GM12891 (cell line): ENCODE results near the gene SULT1A1. TPM values are rescaled to one million over a fixed set of nuclear protein-coding genes. Genes with fewer than 3 reads are reported as not detected.
A peak's percentile ranks its signal among the peaks of the same experiment; 100 is the strongest.
"Not testable (repeated sequence)": the region's sequence is repeated elsewhere in the genome, so short reads cannot be mapped to it uniquely, and the experiment has no call there.

Source experiments
- DNase-seq: peaks from one replicate; pipeline ENCODE4 v3.0.0; 2011; ENCODE audit warnings: low spot score; ENCODE audit not compliant: insufficient read length
- FAIRE-seq: peaks from 2 replicates; lab custom pipeline; 2011; peaks lifted over from hg19 to GRCh38; lab: Jason Lieb, UNC
- PAX5 ChIP-seq: IDR thresholded peaks from 2 replicates; pipeline ENCODE4 v1.6.1; 2011; ENCODE audit warnings: low read length, moderate library complexity, mild to moderate bottlenecking; ENCODE audit not compliant: insufficient read depth, severe bottlenecking
- POLR2A ChIP-seq: IDR thresholded peaks from 2 replicates; pipeline ENCODE4 v1.6.1; 2011; ENCODE audit warnings: low read depth, low read length, control low read depth
- POLR2AphosphoS5 ChIP-seq: IDR thresholded peaks from 2 replicates; pipeline ENCODE4 v1.6.1; 2011; ENCODE audit warnings: low read depth, low read length, control low read depth
- POU2F2 ChIP-seq: IDR thresholded peaks from 2 replicates; pipeline ENCODE4 v1.6.1; 2011; ENCODE audit warnings: low read depth, mild to moderate bottlenecking, control low read depth, low read length, moderate library complexity
- SPI1 ChIP-seq: IDR thresholded peaks from 2 replicates; pipeline ENCODE4 v1.6.1; 2011; ENCODE audit warnings: low read depth, low read length, control low read depth
- TAF1 ChIP-seq: IDR thresholded peaks from 2 replicates; pipeline ENCODE4 v1.6.1; 2011; ENCODE audit warnings: low read depth, low read length, control low read depth
- polyA plus RNA-seq: library from polyadenylated mRNA; unstranded; fragments of >200 nt; gene quantifications from one replicate; pipeline ENCODE4 v1.2.1, GENCODE V29; 2012; ENCODE audit warnings: low read depth, missing spikeins, inconsistent platforms; ENCODE audit not compliant: missing spikeins

SULT1A1 gene
- polyA plus RNA-seq, result 0.87 TPM

GRCh38 chr16:28609631-28610594 lies at the start of gene SULT1A1:
TSS of gene SULT1A1 (minus strand) at chr16:28610044. CDS start at chr16:28608855, 1,189 bp downstream.
- FAIRE-seq, result no peak
- DNase-seq, result no peak
- no peak for TF ChIP-seq POU2F2
- no peak for TF ChIP-seq SPI1
- no peak for TF ChIP-seq POLR2A
- no peak for TF ChIP-seq PAX5
- TF ChIP-seq TAF1, result no peak
- no peak for TF ChIP-seq POLR2AphosphoS5

- not testable (repeated sequence) for DNase-seq, FAIRE-seq
Observed at GRCh38 chr16:28639959-28640358, 30.1 kb upstream of the SULT1A1 start.

GRCh38 chr16:28638359-28638758 lies 28.5 kb upstream of the SULT1A1 start:
- not testable (repeated sequence) for DNase-seq, FAIRE-seq

More at GRCh38 chr16:28639959-28640358, 30.1 kb upstream of the SULT1A1 start:
- peak; percentile 57 for TF ChIP-seq SPI1

- FAIRE-seq, DNase-seq: not testable (repeated sequence)
Observed at GRCh38 chr16:28637765-28638164, 27.9 kb upstream of the SULT1A1 start, which contains the start of gene NPIPB8. TSS of gene NPIPB8 (plus strand) at chr16:28638065. CDS start at chr16:28638361, 296 bp downstream.

GRCh38 chr16:28636093-28636823 lies 26.4 kb upstream of the SULT1A1 start:
- FAIRE-seq, result not testable (repeated sequence)

GRCh38 chr16:28630905-28631304 lies 21.1 kb upstream of the SULT1A1 start:
- not testable (repeated sequence) for FAIRE-seq, DNase-seq

More at GRCh38 chr16:28636093-28636823, 26.4 kb upstream of the SULT1A1 start:
- DNase-seq, result not testable (repeated sequence)

- no peak for TF ChIP-seq PAX5
- no peak for TF ChIP-seq POLR2AphosphoS5
- no peak for TF ChIP-seq POU2F2
- TF ChIP-seq POLR2A, result no peak
- no peak for TF ChIP-seq SPI1
- TF ChIP-seq TAF1, result no peak
- DNase-seq, result peak; percentile 60
Observed at GRCh38 chr16:28623172-28623711, 13.4 kb upstream of the SULT1A1 start.

GRCh38 chr16:28622532-28623171 lies 12.8 kb upstream of the SULT1A1 start:
- FAIRE-seq, DNase-seq: not testable (repeated sequence)

More at GRCh38 chr16:28623172-28623711, 13.4 kb upstream of the SULT1A1 start:
- peak; percentile 85 for FAIRE-seq

GRCh38 chr16:28621481-28622155 lies 11.8 kb upstream of the SULT1A1 start:
- TF ChIP-seq PAX5 (no peak), POU2F2 (no peak), SPI1 (no peak)
- FAIRE-seq (no peak), DNase-seq (no peak)

- FAIRE-seq, DNase-seq: not testable (repeated sequence)
Observed at GRCh38 chr16:28620316-28620715, 10.5 kb upstream of the SULT1A1 start.
